H9 (cell line): Measurements from ENCODE around the gene ANKRD53. TPM values are rescaled to one million over a fixed set of nuclear protein-coding genes. Genes with fewer than 3 reads are reported as not detected.

Source experiments
- DNase-seq: peaks from one replicate; pipeline ENCODE4 v3.0.0-alpha.2; 2017
- H2AFZ ChIP-seq: one replicate; pipeline ENCODE4 v1.6.1; 2013; ENCODE audit warnings: mild to moderate bottlenecking, low read length, control low read depth, moderate library complexity
- H2AK5ac ChIP-seq: 2 replicates; pipeline ENCODE4 v1.6.1; 2013; ENCODE audit warnings: low read length, control low read depth, mixed read lengths; ENCODE audit not compliant: insufficient read length
- H2BK120ac ChIP-seq: one replicate; pipeline ENCODE4 v1.6.1; 2013; ENCODE audit warnings: low read depth, mild to moderate bottlenecking, low read length, control low read depth, inconsistent platforms; ENCODE audit not compliant: poor library complexity, severe bottlenecking
- H2BK12ac ChIP-seq: 2 replicates; pipeline ENCODE4 v1.6.1; 2013; ENCODE audit warnings: low read length, control low read depth, mixed read lengths, low read depth; ENCODE audit not compliant: insufficient read length
- H2BK15ac ChIP-seq: 2 replicates; pipeline ENCODE4 v1.6.1; 2013; ENCODE audit warnings: low read depth, low read length, control low read depth
- H2BK20ac ChIP-seq: one replicate; pipeline ENCODE4 v1.6.1; 2013; ENCODE audit warnings: low read depth, mild to moderate bottlenecking, low read length, control low read depth, inconsistent platforms; ENCODE audit not compliant: poor library complexity, severe bottlenecking
- H2BK5ac ChIP-seq: 2 replicates; pipeline ENCODE4 v1.6.1; 2013; ENCODE audit warnings: low read length, control low read depth, mixed read lengths; ENCODE audit not compliant: insufficient read length
- H3K14ac ChIP-seq: 2 replicates; pipeline ENCODE4 v1.6.1; 2013; ENCODE audit warnings: low read length, control low read depth; ENCODE audit not compliant: insufficient read depth
- H3K18ac ChIP-seq: 2 replicates; pipeline ENCODE4 v1.6.1; 2013; ENCODE audit warnings: low read depth, mild to moderate bottlenecking, mixed read lengths, low read length, control low read depth; ENCODE audit not compliant: insufficient read length
- H3K23ac ChIP-seq: 2 replicates; pipeline ENCODE4 v1.6.1; 2013; ENCODE audit warnings: low read length, control low read depth, mixed read lengths, low read depth; ENCODE audit not compliant: insufficient read length
- H3K23me2 ChIP-seq: 2 replicates; pipeline ENCODE4 v1.6.1; 2013; ENCODE audit warnings: low read depth, mild to moderate bottlenecking, mixed read lengths, low read length, control low read depth; ENCODE audit not compliant: insufficient read length, poor library complexity, severe bottlenecking
- H3K27ac ChIP-seq: 2 replicates; pipeline ENCODE4 v1.5.1; 2013; ENCODE audit warnings: low read length, control low read depth, mixed read lengths, low read depth; ENCODE audit not compliant: insufficient read length
- H3K27me3 ChIP-seq: 2 replicates; pipeline ENCODE4 v1.6.1; 2013; ENCODE audit warnings: low read length, control low read depth, inconsistent platforms; ENCODE audit not compliant: insufficient read depth
- H3K4ac ChIP-seq: 2 replicates; pipeline ENCODE4 v1.6.1; 2013; ENCODE audit warnings: low read depth, mild to moderate bottlenecking, control low read depth, inconsistent platforms, low read length, moderate library complexity
- H3K4me1 ChIP-seq: 2 replicates; pipeline ENCODE4 v1.6.1; 2013; ENCODE audit warnings: low read length, control low read depth, inconsistent platforms; ENCODE audit not compliant: insufficient read depth
- H3K4me2 ChIP-seq: 2 replicates; pipeline ENCODE4 v1.6.1; 2013; ENCODE audit warnings: low read length, control low read depth, mixed read lengths; ENCODE audit not compliant: insufficient read length, insufficient read depth
- H3K56ac ChIP-seq: 2 replicates; pipeline ENCODE4 v1.6.1; 2013; ENCODE audit warnings: low read depth, mild to moderate bottlenecking, mixed read lengths, low read length, control low read depth; ENCODE audit not compliant: insufficient read length
- H3K79me1 ChIP-seq: 2 replicates; pipeline ENCODE4 v1.6.1; 2013; ENCODE audit warnings: low read depth, mild to moderate bottlenecking, moderate library complexity, low read length, control low read depth, inconsistent platforms; ENCODE audit not compliant: insufficient read depth, poor library complexity, severe bottlenecking
- H3K79me2 ChIP-seq: 2 replicates; pipeline ENCODE4 v1.6.1; 2013; ENCODE audit warnings: low read length, control low read depth, inconsistent platforms; ENCODE audit not compliant: insufficient read depth
- H3K9ac ChIP-seq: 2 replicates; pipeline ENCODE4 v1.6.1; 2013; ENCODE audit warnings: low read length, control low read depth, mixed read lengths; ENCODE audit not compliant: insufficient read length; ENCODE audit errors: extremely low read depth
- H3K9me3 ChIP-seq: one replicate; pipeline ENCODE4 v1.6.1; 2013; ENCODE audit warnings: low read depth, low read length, inconsistent platforms; ENCODE audit not compliant: control insufficient read depth
- H3T11ph ChIP-seq: one replicate; pipeline ENCODE4 v1.6.1; 2013; ENCODE audit warnings: mild to moderate bottlenecking, low read length, control low read depth, inconsistent platforms
- H4K20me1 ChIP-seq: one replicate; pipeline ENCODE4 v1.6.1; 2013; ENCODE audit not compliant: control insufficient read depth, insufficient read length, insufficient read depth
- H4K5ac ChIP-seq: 2 replicates; pipeline ENCODE4 v1.6.1; 2013; ENCODE audit warnings: low read depth, mild to moderate bottlenecking, mixed read lengths, low read length, control low read depth; ENCODE audit not compliant: insufficient read length
- H4K8ac ChIP-seq: replicated peaks from 2 replicates; pipeline ENCODE4 v1.6.1; 2013; ENCODE audit warnings: low read length, control low read depth, mixed read lengths, low read depth; ENCODE audit not compliant: insufficient read length
- H4K91ac ChIP-seq: 2 replicates; pipeline ENCODE4 v1.6.1; 2013; ENCODE audit warnings: low read depth, mild to moderate bottlenecking, moderate library complexity, mixed read lengths, low read length, control low read depth; ENCODE audit not compliant: insufficient read length
- H3K27ac Mint-ChIP-seq, 3 experiments: 2 replicates in 2 of 3; 3 replicates in 1 of 3; pipeline ENCODE4 v1.8.0; 2020 to 2021; ENCODE audit warnings: mixed read lengths in 3 of 3, mild to moderate bottlenecking in 1 of 3, moderate library complexity in 1 of 3
- H3K27me3 Mint-ChIP-seq: 2 replicates; pipeline ENCODE4 v1.8.0; 2021; ENCODE audit warnings: low read depth, mild to moderate bottlenecking, moderate library complexity, mixed read lengths
- H3K36me3 Mint-ChIP-seq, 3 experiments: 2 replicates in 2 of 3; 3 replicates in 1 of 3; pipeline ENCODE4 v1.8.0; 2020 to 2021; ENCODE audit warnings: low read depth in 3 of 3, mixed read lengths in 3 of 3; ENCODE audit not compliant: insufficient read depth in 1 of 3
- H3K4me1 Mint-ChIP-seq, 2 experiments: 2 replicates each; pipeline ENCODE4 v1.8.0; 2020; ENCODE audit warnings: mixed read lengths in 2 of 2
- H3K4me3 Mint-ChIP-seq, 2 experiments: 2 replicates in 1 of 2; 3 replicates in 1 of 2; pipeline ENCODE4 v1.8.0; 2020 to 2021; ENCODE audit warnings: mild to moderate bottlenecking in 2 of 2, mixed read lengths in 2 of 2, moderate library complexity in 1 of 2
- H3K9me3 Mint-ChIP-seq, 2 experiments: 2 replicates in 1 of 2; 3 replicates in 1 of 2; pipeline ENCODE4 v1.8.0; 2020; ENCODE audit warnings: mild to moderate bottlenecking in 2 of 2, mixed read lengths in 2 of 2, moderate library complexity in 1 of 2
- CTCF ChIP-seq: fragments of 200-600 bp; sonication (generic); conservative IDR thresholded peaks from 3 replicates; pipeline ENCODE4 v1.8.0; 2021; ENCODE audit warnings: antibody characterized with exemption, mild to moderate bottlenecking
- WGBS: extraction: QIAGEN DNeasy Blood & Tissue Kit; methylation state at CpG from one replicate; pipeline ENCODE4 v1.1.7; 2013; ENCODE audit warnings: missing lambda C conversion rate, low lambda C conversion rate, mixed read lengths; ENCODE audit not compliant: insufficient read length; ENCODE audit errors: extremely low coverage; 5-methylcytosine and 5-hydroxymethylcytosine counted together
- total RNA-seq: library from RNA; stranded (reverse); gene quantifications from 2 replicates; pipeline ENCODE4 v1.2.1, GENCODE V29; 2021

Gene ANKRD53
- total RNA-seq, 1 experiment from 2014 or later: 0.28 TPM

GRCh38 chr2:70977605-70978205 lies 725 bp upstream of the ANKRD53 start:
- Histone ChIP-seq H3K4me1 (no peaks in the 10 kb centered on the region), H3K23me2 (peaks cover 7% of the 10 kb centered on the region), H4K20me1 (no peaks in the 10 kb centered on the region), H3K4ac (no peak overlapping the region), H2BK15ac (no peak overlapping the region), H3T11ph (no peak overlapping the region), H4K8ac (no peak overlapping the region), H3K56ac (no peak overlapping the region), H3K27me3 (peaks cover 2% of the 10 kb centered on the region; the same call in 1 of the 2 replicates), H3K9me3 (no peaks in the 10 kb centered on the region), H3K18ac (no peak overlapping the region), H4K5ac (no peak overlapping the region), H3K14ac (no peak overlapping the region), H2BK120ac (no peak overlapping the region), H4K91ac (no peak overlapping the region), H2AK5ac (no peak overlapping the region), H3K79me2 (no peaks in the 10 kb centered on the region), H3K27ac (no peak overlapping the region), H2BK20ac (no peak overlapping the region), H3K9ac (no peak overlapping the region), H3K79me1 (no peaks in the 10 kb centered on the region), H2BK5ac (no peak overlapping the region), H3K4me2 (peak overlapping the region; percentile 63), H2AFZ (no peak overlapping the region), H3K23ac (no peak overlapping the region), H2BK12ac (no peak overlapping the region)
- H3K4me1 Mint-ChIP-seq: peaks cover 12 to 14% of the 10 kb centered on the region in 2 experiments
- no peak; the same call in 2 of the 3 replicates for TF ChIP-seq CTCF
- no peak for DNase-seq
- H3K9me3 Mint-ChIP-seq: no peaks in the 10 kb centered on the region
- no CpG with 5 or more reads among the region's 14 CpGs for WGBS
- H3K4me3 Mint-ChIP-seq: peak overlapping the region; percentile 68 to 81
- no peak overlapping the region for H3K27ac Mint-ChIP-seq
- peaks cover 57% of the 10 kb centered on the region for H3K27me3 Mint-ChIP-seq
- H3K36me3 Mint-ChIP-seq: no peaks in the 10 kb centered on the region
